H1 (cell line): ENCODE results near the gene POU2AF3. TPM values are rescaled to one million over a fixed set of nuclear protein-coding genes. Genes with fewer than 3 reads are reported as not detected.

Experiments
- HDAC2 ChIP-seq, 2 experiments: fragments of 300-600 bp in 1 of 2; sonication (generic) in 1 of 2; IDR thresholded peaks; 2 replicates each; pipeline ENCODE4 v1.6.1; 2011 to 2012; ENCODE audit warnings: low read depth in 2 of 2, low read length in 2 of 2, mild to moderate bottlenecking in 2 of 2, moderate library complexity in 2 of 2, borderline replicate concordance in 1 of 2, inconsistent platforms in 1 of 2
- KDM5A ChIP-seq: fragments of 200-600 bp; IDR thresholded peaks from 2 replicates; pipeline ENCODE4 v1.7.1; 2012; ENCODE audit warnings: mild to moderate bottlenecking, low read length, inconsistent platforms, mixed read lengths
- NRF1 ChIP-seq: IDR thresholded peaks from 2 replicates; pipeline ENCODE4 v1.6.1; 2011; ENCODE audit warnings: mild to moderate bottlenecking, low read depth, low read length, improper control_type of control experiment
- SAP30 ChIP-seq: fragments of 300-600 bp; sonication (generic); IDR thresholded peaks from 2 replicates; pipeline ENCODE4 v1.7.1; 2012; ENCODE audit warnings: low read length, moderate library complexity, mild to moderate bottlenecking, inconsistent platforms; ENCODE audit not compliant: insufficient read depth, insufficient replicate concordance
- polyA plus RNA-seq, 7 experiments: library from polyadenylated mRNA; depleted of rRNA in 3 of 7; stranded (reverse) in 5 of 7; unstranded in 2 of 7; fragments of >200 nt in 5 of 7; fragments of 200-250 nt in 2 of 7; gene quantifications; 1 replicate in 5 of 7; 2 replicates in 1 of 7; 4 replicates in 1 of 7; pipeline versions ENCODE4 v1.2.1 to v1.2.3, GENCODE V29; 2011 to 2013; ENCODE audit warnings: missing spikeins in 2 of 7, mixed read lengths in 2 of 7
- total RNA-seq: library from RNA; stranded (reverse); fragmentation: NEBNext Ultra II Directional; extraction: Animal tissue kit (Norgen Biotek cat#: 25700); gene quantifications from 2 replicates; pipeline ENCODE4 v1.2.1, GENCODE V29; 2021

POU2AF3 gene
- total and polyA plus RNA-seq, 2 of the 8 experiments (the other 6 are each of a cell fraction or from before 2014, with no cell fraction given), result 1.2 to 5.7 TPM

- no peak for TF ChIP-seq NRF1
- TF ChIP-seq HDAC2 (IDR thresholded peaks at IDR 0.05; ENCODE audit: borderline replicate concordance in 1 of 2, low read depth in 2 of 2, low read length in 2 of 2), result no peak
- TF ChIP-seq KDM5A, result no peak
- TF ChIP-seq SAP30, result no peak
Observed at GRCh38 chr11:111348147-111348546, 49.8 kb downstream of the POU2AF3 start (continued).
